Activated CD4-positive, alpha-beta T cell treated with anti-CD3 and anti-CD28 coated beads, Interleukin-2, amount 10 ng/mL, durations not matched to agents 24 days and 14 days (primary cell): ENCODE data around the gene SPNS1. TPM values are rescaled to one million over a fixed set of nuclear protein-coding genes. Genes with fewer than 3 reads are reported as not detected.
A peak's percentile ranks its signal among the peaks of the same experiment; 100 is the strongest.
"Not testable (repeated sequence)": the region's sequence is repeated elsewhere in the genome, so short reads cannot be mapped to it uniquely, and the experiment has no call there.

Source experiments
- DNase-seq: peaks from one replicate; pipeline ENCODE4 v3.0.0; 2022
- H3K27ac Mint-ChIP-seq: one replicate; pipeline ENCODE4 v1.8.0; 2022; ENCODE audit warnings: mild to moderate bottlenecking, mixed read lengths
- H3K27me3 Mint-ChIP-seq: one replicate; pipeline ENCODE4 v1.8.0; 2022; ENCODE audit warnings: mixed read lengths
- H3K36me3 Mint-ChIP-seq: one replicate; pipeline ENCODE4 v1.8.0; 2022; ENCODE audit warnings: low read depth, mild to moderate bottlenecking, mixed read lengths
- H3K4me1 Mint-ChIP-seq: one replicate; pipeline ENCODE4 v1.8.0; 2021; ENCODE audit warnings: mixed read lengths
- H3K4me3 Mint-ChIP-seq: one replicate; pipeline ENCODE4 v1.8.0; 2022; ENCODE audit warnings: mild to moderate bottlenecking, moderate library complexity, mixed read lengths
- H3K9me3 Mint-ChIP-seq: one replicate; pipeline ENCODE4 v1.8.0; 2021; ENCODE audit warnings: mixed read lengths
- intact Hi-C: fragments of 100-400 bp; cut with micrococcal nuclease; formaldehyde crosslinking; loops from one replicate; pipeline ENCODE4 v1.15.1; 2023
- total RNA-seq: library from RNA; stranded (reverse); gene quantifications from 2 replicates; pipeline ENCODE4 v1.2.3, GENCODE V29; 2022

Gene SPNS1
- total RNA-seq, 1 donor from 2014 or later: 21.2 TPM

- Mint-ChIP-seq H3K27me3 (no peaks in the 10 kb centered on the region), H3K9me3 (peaks cover 7% of the 10 kb centered on the region), H3K36me3 (peaks cover 76% of the 10 kb centered on the region), H3K27ac (peak overlapping the region; percentile 92), H3K4me1 (peaks cover 51% of the 10 kb centered on the region), H3K4me3 (peak overlapping the region; percentile 100)
- DNase-seq: no peak
- intact Hi-C loops: no loop called here
These were observed 12.7 kb downstream of the SPNS1 start for GRCh38 chr16:28987170-28987853.

- DNase-seq: no peak
- peak overlapping the region; percentile 82 for H3K4me3 Mint-ChIP-seq
- peak overlapping the region; percentile 92 for H3K27ac Mint-ChIP-seq
- peaks cover 7% of the 10 kb centered on the region for H3K9me3 Mint-ChIP-seq
- peaks cover 61% of the 10 kb centered on the region for H3K36me3 Mint-ChIP-seq
- H3K4me1 Mint-ChIP-seq: peaks cover 44% of the 10 kb centered on the region
- H3K27me3 Mint-ChIP-seq: no peaks in the 10 kb centered on the region
- intact Hi-C loops: no loop called here
These were observed 14.8 kb downstream of the SPNS1 start for GRCh38 chr16:28989363-28989762.

GRCh38 chr16:28990375-28991040 lies 15.9 kb downstream of the SPNS1 start:
- Mint-ChIP-seq H3K36me3 (peaks cover 56% of the 10 kb centered on the region), H3K9me3 (peaks cover 7% of the 10 kb centered on the region), H3K27ac (peak overlapping the region; percentile 92), H3K4me3 (peak overlapping the region; percentile 82), H3K27me3 (no peaks in the 10 kb centered on the region), H3K4me1 (peaks cover 41% of the 10 kb centered on the region)
- DNase-seq: peak; percentile 81
- intact Hi-C loops: loop anchor here (1.0 kb wide), 4 partner anchors 18 to 40 kb away; partner anchors contain the start of gene NFATC2IP

DNA sequence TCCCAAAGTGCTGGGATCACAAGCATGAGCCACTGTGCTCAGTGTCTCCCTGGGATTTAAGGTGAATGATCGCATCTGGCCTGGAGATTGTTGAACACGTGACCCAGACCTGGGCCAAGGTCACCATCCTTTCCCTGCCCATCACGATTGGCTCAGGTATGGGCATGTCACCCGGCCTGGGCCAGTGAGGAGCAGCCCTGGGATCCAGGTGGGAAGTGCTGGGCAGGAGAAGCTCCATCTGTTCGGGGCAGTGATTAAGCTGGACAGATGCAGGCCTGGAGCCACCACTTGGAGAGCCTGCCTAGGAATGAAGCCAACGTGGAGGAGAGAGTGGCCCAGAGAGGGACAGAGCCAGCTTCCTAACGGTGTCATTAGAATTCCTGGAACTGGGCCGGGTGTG lies 17.1 kb downstream of the SPNS1 start:
- intact Hi-C loops: no loop called here
- H3K27ac Mint-ChIP-seq: peak overlapping the region; percentile 20
- H3K4me3 Mint-ChIP-seq: no peak overlapping the region
- peaks cover 39% of the 10 kb centered on the region for H3K4me1 Mint-ChIP-seq
- peaks cover 7% of the 10 kb centered on the region for H3K9me3 Mint-ChIP-seq
- peaks cover 44% of the 10 kb centered on the region for H3K36me3 Mint-ChIP-seq
- no peaks in the 10 kb centered on the region for H3K27me3 Mint-ChIP-seq
- no peak for DNase-seq

DNA sequence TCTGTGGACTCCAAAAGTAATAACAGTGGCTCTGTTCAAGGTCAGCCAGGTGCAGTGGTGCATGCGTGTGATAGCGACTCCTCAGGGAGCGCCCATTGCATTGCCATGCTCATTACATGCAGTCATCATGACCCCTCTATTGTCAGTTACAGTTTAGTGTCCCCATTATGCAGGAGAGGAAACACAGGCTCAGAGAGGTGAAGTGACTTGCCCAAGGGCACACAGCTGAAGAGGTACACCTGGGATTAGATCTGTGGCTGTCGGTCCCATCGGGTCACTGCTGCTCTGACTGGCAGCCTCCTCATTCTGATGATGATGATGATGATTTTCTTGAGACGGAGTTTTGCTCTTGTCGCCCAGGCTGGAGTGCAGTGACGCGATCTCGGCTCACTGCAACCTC lies 17.9 kb downstream of the SPNS1 start:
- intact Hi-C loops: no loop called here
- Mint-ChIP-seq H3K36me3 (peaks cover 37% of the 10 kb centered on the region), H3K9me3 (peaks cover 1% of the 10 kb centered on the region), H3K4me3 (no peak overlapping the region), H3K27ac (peak overlapping the region; percentile 58), H3K27me3 (no peaks in the 10 kb centered on the region), H3K4me1 (peaks cover 34% of the 10 kb centered on the region)
- no peak for DNase-seq

DNA sequence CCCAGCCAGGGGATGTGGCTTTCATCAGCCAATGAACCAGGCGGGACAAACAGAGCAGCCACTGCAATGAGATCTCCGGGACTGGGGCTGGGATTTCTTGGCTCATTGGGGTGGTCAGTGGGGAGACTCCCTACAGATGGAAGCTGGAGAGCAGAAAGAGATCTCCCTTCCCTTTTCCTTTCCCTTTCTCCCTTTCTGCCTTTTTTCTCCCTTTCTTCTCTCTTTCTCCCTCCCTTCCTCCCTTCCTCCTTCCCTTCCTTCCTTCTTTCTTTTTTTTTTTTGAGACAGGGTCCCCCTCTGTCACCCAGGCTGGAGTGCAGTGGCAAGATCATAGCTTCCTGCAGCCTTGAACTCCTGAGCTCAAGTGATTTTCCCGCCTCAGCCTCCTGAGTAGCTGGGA lies 24.3 kb downstream of the SPNS1 start:
- Mint-ChIP-seq H3K36me3 (no peaks in the 10 kb centered on the region), H3K27ac (no peak overlapping the region), H3K4me1 (peaks cover 7% of the 10 kb centered on the region), H3K4me3 (no peak overlapping the region), H3K9me3 (no peaks in the 10 kb centered on the region), H3K27me3 (no peaks in the 10 kb centered on the region)
- no peak for DNase-seq
- intact Hi-C loops: no loop called here

DNA sequence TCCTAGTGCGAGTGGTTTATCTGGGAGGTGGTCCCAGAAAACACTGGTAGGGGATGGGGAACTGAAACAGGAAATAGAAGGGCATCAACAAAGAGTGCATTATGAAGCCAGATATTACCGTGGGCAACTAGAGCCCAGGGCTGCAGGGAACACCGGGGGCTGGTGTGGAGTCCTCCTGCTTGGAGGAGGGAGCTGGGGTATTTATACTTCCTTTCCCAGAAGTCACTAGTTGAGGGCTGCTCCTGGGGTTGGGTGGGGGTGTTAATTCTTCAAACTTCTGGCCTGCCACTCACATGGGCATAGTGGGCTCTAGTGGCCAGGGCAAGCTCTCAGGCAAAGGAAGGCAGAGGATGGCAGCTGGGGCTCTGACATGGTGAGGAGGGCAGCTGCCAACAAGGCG lies 25.0 kb downstream of the SPNS1 start:
- no peaks in the 10 kb centered on the region for H3K27me3 Mint-ChIP-seq
- no peak overlapping the region for H3K4me3 Mint-ChIP-seq
- H3K9me3 Mint-ChIP-seq: no peaks in the 10 kb centered on the region
- no peaks in the 10 kb centered on the region for H3K36me3 Mint-ChIP-seq
- H3K27ac Mint-ChIP-seq: no peak overlapping the region
- intact Hi-C loops: no loop called here
- H3K4me1 Mint-ChIP-seq: peaks cover 7% of the 10 kb centered on the region
- DNase-seq: no peak

DNA sequence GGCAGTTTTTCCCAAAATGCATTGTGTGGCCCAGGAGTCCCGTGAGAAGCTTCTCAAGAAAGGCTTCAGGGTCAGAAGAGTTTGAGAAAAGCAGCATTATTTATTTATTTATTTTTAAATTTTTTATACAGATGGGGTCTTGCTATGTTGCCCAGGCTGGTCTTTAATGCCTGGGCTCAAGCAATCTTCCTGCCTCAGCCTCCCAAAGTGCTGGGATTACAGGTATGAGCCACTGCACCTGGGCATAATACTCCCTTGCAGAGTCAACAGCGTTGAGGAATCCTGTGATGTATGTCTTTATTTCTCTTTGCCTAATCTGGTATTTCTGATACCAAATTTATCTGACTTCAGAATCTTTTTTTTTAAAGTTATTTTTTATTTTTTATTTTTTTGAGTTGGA lies 25.4 kb downstream of the SPNS1 start:
- Mint-ChIP-seq H3K27ac (no peak overlapping the region), H3K4me1 (peaks cover 7% of the 10 kb centered on the region), H3K27me3 (no peaks in the 10 kb centered on the region), H3K9me3 (no peaks in the 10 kb centered on the region), H3K4me3 (no peak overlapping the region), H3K36me3 (no peaks in the 10 kb centered on the region)
- DNase-seq: no peak
- intact Hi-C loops: no loop called here

DNA sequence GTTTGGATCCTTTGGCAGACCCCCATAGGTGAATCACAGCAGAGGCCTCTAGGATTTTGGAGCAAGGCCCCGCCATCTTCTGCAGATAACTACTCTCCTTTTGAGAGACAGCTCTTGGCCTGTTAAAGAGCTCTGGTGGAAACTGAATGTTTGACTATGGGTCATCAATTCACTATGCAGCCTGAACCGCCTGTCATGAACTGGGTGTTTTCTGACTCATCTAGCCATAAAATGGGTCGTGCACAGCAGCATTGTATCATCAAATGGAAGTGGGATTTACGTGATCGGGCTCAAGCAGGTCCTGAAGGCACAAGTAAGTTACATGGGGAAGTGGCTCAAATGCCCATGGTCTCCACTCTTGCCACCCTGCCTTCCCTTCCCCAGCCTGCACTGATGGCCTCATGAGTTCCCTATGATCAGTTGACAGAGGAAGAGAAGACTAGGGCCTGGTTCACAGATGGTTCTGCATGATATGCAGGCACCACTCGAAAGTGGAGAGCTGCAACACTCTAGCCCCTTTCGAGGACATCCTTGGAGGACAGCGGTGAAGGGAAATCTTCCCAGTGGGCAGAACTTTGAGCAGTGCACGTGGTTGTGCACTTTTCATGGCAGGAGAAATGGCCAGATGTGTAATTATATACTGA lies 30.0 kb downstream of the SPNS1 start:
- H3K4me1 Mint-ChIP-seq: peaks cover 25% of the 10 kb centered on the region
- H3K36me3 Mint-ChIP-seq, H3K27me3 Mint-ChIP-seq, H3K27ac Mint-ChIP-seq, H3K4me3 Mint-ChIP-seq, H3K9me3 Mint-ChIP-seq, intact Hi-C loops, DNase-seq: not testable (repeated sequence)

- H3K27me3 Mint-ChIP-seq: no peaks in the 10 kb centered on the region
- DNase-seq: peak; percentile 89
- peak overlapping the region; percentile 69 for H3K4me3 Mint-ChIP-seq
- H3K9me3 Mint-ChIP-seq: peaks cover 10% of the 10 kb centered on the region
- no peaks in the 10 kb centered on the region for H3K36me3 Mint-ChIP-seq
- H3K27ac Mint-ChIP-seq: peak overlapping the region; percentile 95
- intact Hi-C loops: loop anchor here (1.0 kb wide), 3 partner anchors 12 to 21 kb away; no protein-coding TSS in a partner anchor
- peaks cover 43% of the 10 kb centered on the region for H3K4me1 Mint-ChIP-seq
These were observed 33.4 kb downstream of the SPNS1 start for GRCh38 chr16:29007730-29008593.

DNA sequence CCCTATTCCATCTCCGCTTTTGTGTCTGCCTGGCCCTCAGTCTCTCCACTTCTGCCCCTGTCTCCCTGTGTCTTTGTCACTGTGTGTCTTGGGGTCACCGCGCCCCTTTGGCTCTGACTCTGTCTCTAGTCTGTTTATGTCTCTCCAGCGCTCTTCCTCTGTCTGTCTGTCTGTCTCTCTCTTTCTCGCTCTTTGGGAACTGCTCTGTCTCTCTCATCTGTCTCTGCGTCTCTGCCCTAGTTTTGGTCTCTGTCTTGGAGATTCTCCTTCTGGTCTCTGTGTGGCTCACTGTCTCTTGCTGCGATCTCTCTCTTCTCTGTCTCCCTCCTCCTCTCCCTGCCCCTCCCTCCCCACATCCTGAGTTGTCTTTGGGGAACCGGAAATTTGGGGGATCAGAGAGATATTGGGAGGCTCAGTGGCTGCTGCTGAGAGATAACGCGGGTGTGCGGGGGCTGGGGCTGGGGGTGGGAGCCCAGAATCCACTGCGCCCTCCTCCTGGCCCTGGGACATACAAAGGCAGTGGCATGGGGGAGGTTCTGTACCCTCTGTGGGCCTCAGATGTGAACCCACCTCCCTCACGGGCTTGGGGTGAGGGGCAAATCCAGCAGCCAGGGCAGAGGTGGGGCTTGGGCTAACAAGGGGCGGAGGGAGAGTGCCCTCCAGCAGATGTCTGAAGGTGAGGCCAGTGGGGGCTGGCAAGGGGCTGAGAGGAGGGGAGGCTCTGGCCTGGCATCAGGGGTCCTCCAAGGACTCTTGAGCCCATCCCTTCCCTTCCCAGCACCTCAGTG lies 34.7 kb downstream of the SPNS1 start:
- H3K4me3 Mint-ChIP-seq: peak overlapping the region; percentile 78
- intact Hi-C loops: no loop called here
- H3K4me1 Mint-ChIP-seq: peaks cover 48% of the 10 kb centered on the region
- H3K27ac Mint-ChIP-seq: peak overlapping the region; percentile 95
- H3K36me3 Mint-ChIP-seq: no peaks in the 10 kb centered on the region
- H3K9me3 Mint-ChIP-seq: peaks cover 10% of the 10 kb centered on the region
- no peaks in the 10 kb centered on the region for H3K27me3 Mint-ChIP-seq
- peak; percentile 74 for DNase-seq

DNA sequence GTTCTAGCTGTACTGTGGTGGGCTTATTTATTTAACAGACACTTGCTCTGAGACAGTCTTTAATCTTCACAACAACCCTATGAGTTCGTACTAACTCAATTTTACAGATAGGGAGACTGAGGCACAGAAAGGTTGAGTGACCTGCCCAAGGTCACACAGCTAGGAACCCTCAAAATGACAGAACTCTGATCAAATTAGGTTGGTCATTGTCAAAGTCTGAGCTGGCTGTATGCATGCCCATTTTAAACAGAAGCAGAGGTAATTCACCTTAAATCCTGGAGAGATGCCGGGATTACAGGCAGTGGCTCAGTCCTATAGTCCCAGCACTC lies 35.2 kb downstream of the SPNS1 start:
- no peak for DNase-seq
- peaks cover 2% of the 10 kb centered on the region for H3K36me3 Mint-ChIP-seq
- intact Hi-C loops: no loop called here
- H3K4me3 Mint-ChIP-seq: no peak overlapping the region
- H3K9me3 Mint-ChIP-seq: peaks cover 14% of the 10 kb centered on the region
- peak overlapping the region; percentile 95 for H3K27ac Mint-ChIP-seq
- H3K27me3 Mint-ChIP-seq: no peaks in the 10 kb centered on the region
- H3K4me1 Mint-ChIP-seq: peaks cover 52% of the 10 kb centered on the region

- no peaks in the 10 kb centered on the region for H3K27me3 Mint-ChIP-seq
- DNase-seq: no peak
- peaks cover 53% of the 10 kb centered on the region for H3K4me1 Mint-ChIP-seq
- peaks cover 2% of the 10 kb centered on the region for H3K36me3 Mint-ChIP-seq
- H3K27ac Mint-ChIP-seq: no peak overlapping the region
- no peak overlapping the region for H3K4me3 Mint-ChIP-seq
- peaks cover 14% of the 10 kb centered on the region for H3K9me3 Mint-ChIP-seq
- intact Hi-C loops: no loop called here
These were observed 36.5 kb downstream of the SPNS1 start for GRCh38 chr16:29011112-29011511.
